Keratinocyte (primary cell): ENCODE results near the gene LRRC18.

Experiments used
- CTCF ChIP-seq, 3 experiments: IDR thresholded peaks in 1 of 3; conservative IDR thresholded peaks in 1 of 3; optimal IDR thresholded peaks in 1 of 3; 2 replicates in 2 of 3; 3 replicates in 1 of 3; pipeline versions ENCODE3 to v1.5.1; 2011; ENCODE audit warnings: low read length in 3 of 3, mild to moderate bottlenecking in 3 of 3, moderate library complexity in 2 of 3, control low read depth in 1 of 3, inconsistent platforms in 1 of 3; ENCODE audit not compliant: insufficient read depth in 2 of 3; ENCODE audit errors: extremely low read depth in 1 of 3
- EZH2 ChIP-seq: IDR thresholded peaks from one replicate; pipeline ENCODE4 v1.6.1; 2012; ENCODE audit warnings: inconsistent platforms, mild to moderate bottlenecking, low read length, moderate library complexity

- TF ChIP-seq CTCF (optimal IDR thresholded peaks at IDR 0.05 in 1 of 3, IDR thresholded peaks at IDR 0.05 in 1 of 3, conservative IDR thresholded peaks at IDR 0.05 in 1 of 3; ENCODE audit: extremely low read depth in 1 of 3, insufficient read depth in 2 of 3, low read length in 3 of 3) (no peak), EZH2 (no peak)
Measured at GRCh38 chr10:48940372-48940771, 732 bp upstream of the LRRC18 start.
